Spleen (tissue), 11 donors: ENCODE measurements around the gene ST6GALNAC3. TPM values are rescaled to one million over a fixed set of nuclear protein-coding genes. Genes with fewer than 3 reads are reported as not detected.
A peak's percentile ranks its signal among the peaks of the same experiment; 100 is the strongest.

Experiments used
- DNase-seq: peaks from one replicate; pipeline ENCODE4 v3.0.0-alpha.2; 2020
- H3K27ac ChIP-seq, 8 donors: fragments of 200-600 bp; sonication (generic) in 7 of 8; 1 replicate in 4 of 8; 2 replicates in 4 of 8; pipeline versions ENCODE4 v1.5.0 to v1.8.0; 2016 to 2021; ENCODE audit warnings: inconsistent platforms in 4 of 8, mild to moderate bottlenecking in 4 of 8, moderate library complexity in 1 of 8
- H3K27me3 ChIP-seq, 7 donors: fragments of 200-600 bp; sonication (generic) in 6 of 7; replicated peaks in 1 of 7; 1 replicate in 4 of 7; 2 replicates in 3 of 7; pipeline versions ENCODE4 v1.5.0 to v1.8.0; 2016 to 2021; ENCODE audit warnings: inconsistent platforms in 3 of 7, mild to moderate bottlenecking in 1 of 7
- H3K36me3 ChIP-seq, 6 donors: fragments of 200-600 bp; sonication (generic) in 5 of 6; 1 replicate in 4 of 6; 2 replicates in 2 of 6; pipeline versions ENCODE4 v1.5.0 to v1.8.0; 2016 to 2021; ENCODE audit warnings: inconsistent platforms in 2 of 6
- H3K4me1 ChIP-seq, 6 donors: fragments of 200-600 bp; sonication (generic) in 5 of 6; 1 replicate in 3 of 6; 2 replicates in 3 of 6; pipeline versions ENCODE4 v1.5.0 to v1.8.0; 2016 to 2021; ENCODE audit warnings: inconsistent platforms in 3 of 6
- H3K4me3 ChIP-seq, 8 donors: fragments of 200-600 bp; sonication (generic) in 7 of 8; 1 replicate in 4 of 8; 2 replicates in 4 of 8; pipeline versions ENCODE4 v1.5.0 to v1.8.0; 2016 to 2021; ENCODE audit warnings: inconsistent platforms in 4 of 8, mild to moderate bottlenecking in 4 of 8, moderate library complexity in 2 of 8
- H3K9me3 ChIP-seq, 8 donors: fragments of 200-600 bp; sonication (generic) in 7 of 8; 1 replicate in 4 of 8; 2 replicates in 4 of 8; pipeline versions ENCODE4 v1.5.0 to v1.8.0; 2016 to 2021; ENCODE audit warnings: inconsistent platforms in 4 of 8
- CTCF ChIP-seq, 11 experiments: fragments of 200-600 bp in 7 of 11; fragments of 450-650 bp in 4 of 11; sonication (generic) in 4 of 11; IDR thresholded peaks in 8 of 11; conservative IDR thresholded peaks in 3 of 11; 1 replicate in 7 of 11; 2 replicates in 4 of 11; pipeline versions ENCODE4 v1.4.0 to v1.8.0; 2016 to 2021; ENCODE audit warnings: antibody characterized with exemption in 11 of 11, inconsistent platforms in 4 of 11, mild to moderate bottlenecking in 1 of 11
- POLR2A ChIP-seq, 3 donors: fragments of 450-650 bp; IDR thresholded peaks; one replicate each; pipeline ENCODE4 v1.5.1; 2017; ENCODE audit warnings: antibody characterized with exemption in 3 of 3, mild to moderate bottlenecking in 1 of 3
- POLR2AphosphoS5 ChIP-seq, 3 donors: sonication (generic); formaldehyde crosslinking; IDR thresholded peaks; one replicate each; pipeline ENCODE4 v1.5.1; 2017; ENCODE audit warnings: antibody characterized with exemption in 3 of 3
- WGBS, 5 donors: extraction: QIAGEN DNeasy Blood & Tissue Kit in 3 of 5; methylation state at CpG; one replicate each; pipeline versions ENCODE4 v1.1.5 to v1.1.7; 2013 to 2018; 5-methylcytosine and 5-hydroxymethylcytosine counted together
- intact Hi-C: fragments of 100-400 bp; cut with DNase I; formaldehyde crosslinking; loops from one replicate; pipeline ENCODE4 v1.15.0; 2023; ENCODE audit warnings: low total_unique reads
- polyA plus RNA-seq, 3 donors: library from polyadenylated mRNA; stranded (reverse); fragments of 200-250 nt; gene quantifications; one replicate each; pipeline ENCODE4 v1.2.1, GENCODE V29; 2013
- total RNA-seq, 7 donors: library from RNA; depleted of rRNA in 3 of 7; stranded (reverse); fragments of >200 nt in 3 of 7; fragmentation: NEBNext Ultra II Directional in 4 of 7; extraction: Animal tissue kit (Norgen Biotek cat#: 25700) in 4 of 7; gene quantifications; one replicate each; pipeline versions ENCODE4 v1.1.0 to v1.2.1, GENCODE V29; 2016 to 2021
- donor health status: healthy with polysubstance abuse.
- donor health status: DM: no; HTN: no; CAD: no; lungs with moderate emphysema.
- donor health status: DM: no; HTN: no; CAD: no.
- donor health status: Bipolar disorder and iron deficiency.
- donor health status: healthy.
- donor health status: DM: no; HTN: no; CAD: no.
- donor health status: DM: yes; HTN: yes; CAD: no.

ST6GALNAC3 gene
- total and polyA plus RNA-seq, 10 donors = 0.93 to 24.7 (median 10.1) TPM

- no peaks in the 10 kb centered on the region for H3K36me3 ChIP-seq
- no peaks in the 10 kb centered on the region for H3K27me3 ChIP-seq
- no peaks in the 10 kb centered on the region for H3K4me1 ChIP-seq
- WGBS, 5 donors = 67 to 80% (median 69%) methylated on average over 3 of the region's 3 CpGs
- no peak overlapping the region for H3K4me3 ChIP-seq
- intact Hi-C loops = no loop called here
- H3K9me3 ChIP-seq = no peaks in the 10 kb centered on the region
- H3K27ac ChIP-seq = no peak overlapping the region
- no peak for DNase-seq
- TF ChIP-seq CTCF (IDR thresholded peaks at IDR 0.05 in 8 of 11, conservative IDR thresholded peaks at IDR 0.05 in 3 of 11) (no peak), POLR2A (IDR thresholded peaks at IDR 0.05) (no peak), POLR2AphosphoS5 (IDR thresholded peaks at IDR 0.05) (no peak)
These were observed 9.3 kb upstream of the ST6GALNAC3 start for GRCh38 chr1:76065270-76065669.

- TF ChIP-seq CTCF (IDR thresholded peaks at IDR 0.05 in 8 of 11, conservative IDR thresholded peaks at IDR 0.05 in 3 of 11) = no peak
- no peak for TF ChIP-seq POLR2AphosphoS5 (IDR thresholded peaks at IDR 0.05)
- no peak for TF ChIP-seq POLR2A (IDR thresholded peaks at IDR 0.05)
- no peak overlapping the region for H3K27ac ChIP-seq
- intact Hi-C loops = no loop called here
- no peaks in the 10 kb centered on the region for H3K27me3 ChIP-seq
- DNase-seq = no peak
- H3K4me3 ChIP-seq = no peak overlapping the region
- no peaks in the 10 kb centered on the region for H3K9me3 ChIP-seq
- H3K36me3 ChIP-seq = no peaks in the 10 kb centered on the region
- no peaks in the 10 kb centered on the region for H3K4me1 ChIP-seq
These were observed 8.2 kb upstream of the ST6GALNAC3 start for GRCh38 chr1:76066394-76066793.

GRCh38 chr1:76068542-76068941 lies 6.0 kb upstream of the ST6GALNAC3 start:
- Histone ChIP-seq H3K27ac (peak overlapping the region in 2 of 8 donors; percentile 35 to 46), H3K4me3 (no peak overlapping the region), H3K36me3 (no peaks in the 10 kb centered on the region), H3K27me3 (peaks cover 0 to 1% (median 0%) of the 10 kb centered on the region in 7 donors), H3K4me1 (peaks cover 0 to 2% (median under 1%) of the 10 kb centered on the region in 6 donors), H3K9me3 (no peaks in the 10 kb centered on the region)
- 72 to 85% (median 76%) methylated on average over 1 of the region's 1 CpG for WGBS, 5 donors
- intact Hi-C loops = no loop called here
- TF ChIP-seq POLR2A (IDR thresholded peaks at IDR 0.05) = no peak
- no peak for TF ChIP-seq POLR2AphosphoS5 (IDR thresholded peaks at IDR 0.05)
- no peak for TF ChIP-seq CTCF (IDR thresholded peaks at IDR 0.05 in 8 of 11, conservative IDR thresholded peaks at IDR 0.05 in 3 of 11)
- DNase-seq = no peak

GRCh38 chr1:76068953-76069561 lies 5.5 kb upstream of the ST6GALNAC3 start:
- peak overlapping the region in 2 of 8 donors; percentile 35 to 46 for H3K27ac ChIP-seq
- H3K9me3 ChIP-seq = no peaks in the 10 kb centered on the region
- H3K4me3 ChIP-seq = no peak overlapping the region
- H3K36me3 ChIP-seq = no peaks in the 10 kb centered on the region
- DNase-seq = no peak
- H3K4me1 ChIP-seq = peaks cover 0 to 7% (median 5%) of the 10 kb centered on the region in 6 donors
- 61 to 84% (median 74%) methylated on average over 3 of the region's 3 CpGs for WGBS, 5 donors
- intact Hi-C loops = no loop called here
- H3K27me3 ChIP-seq = peaks cover 0 to 4% (median 0%) of the 10 kb centered on the region in 7 donors
- no peak for TF ChIP-seq POLR2A (IDR thresholded peaks at IDR 0.05)
- no peak for TF ChIP-seq CTCF (IDR thresholded peaks at IDR 0.05 in 8 of 11, conservative IDR thresholded peaks at IDR 0.05 in 3 of 11)
- no peak for TF ChIP-seq POLR2AphosphoS5 (IDR thresholded peaks at IDR 0.05)
